ENCODE data around the gene SLC2A8. TPM values are rescaled to one million over a fixed set of nuclear protein-coding genes. Genes with fewer than 3 reads are reported as not detected.

The SLC2A8 gene
- total RNA-seq, 4 donors from 2014 or later, result 25.4 to 38.2 (median 29.9) TPM

DNA sequence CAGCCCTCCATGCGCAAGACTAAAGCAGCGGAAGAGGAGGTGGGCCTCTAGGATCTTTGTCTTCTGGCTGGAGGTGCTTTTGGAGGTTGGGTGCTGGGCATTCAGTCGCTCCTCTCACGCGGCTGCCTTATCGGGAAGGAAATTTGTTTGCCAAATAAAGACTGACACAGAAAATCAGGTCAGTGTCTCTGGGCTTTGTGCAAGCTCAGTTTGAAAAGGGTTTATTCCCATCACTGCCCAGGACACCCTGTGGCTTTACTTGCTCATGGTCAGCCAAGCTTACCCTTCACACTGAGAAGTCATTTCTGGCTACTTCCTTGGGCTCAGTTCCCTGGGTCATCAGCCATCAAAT lies 10.5 kb downstream of the SLC2A8 start:
- WGBS, 2 donors, result 64 to 79% methylated on average over 6 of the region's 6 CpGs
- Histone ChIP-seq H3K9me3 (no peaks in the 10 kb centered on the region), H3K27ac (peak overlapping the region in 2 of 3 donors; percentile 68 to 78), H3K4me1 (peaks cover 5 to 11% of the 10 kb centered on the region in 2 donors), H3K36me3 (peaks cover 0 to 11% of the 10 kb centered on the region in 2 donors), H3K27me3 (no peaks in the 10 kb centered on the region), H3K4me3 (replicated peaks in 1 of 3) (no peak overlapping the region)
- DNase-seq, result peak in 1 of 2 donors; percentile 49
- TF ChIP-seq POLR2A (IDR thresholded peaks at IDR 0.05), result no peak
- TF ChIP-seq, protein P1, sequence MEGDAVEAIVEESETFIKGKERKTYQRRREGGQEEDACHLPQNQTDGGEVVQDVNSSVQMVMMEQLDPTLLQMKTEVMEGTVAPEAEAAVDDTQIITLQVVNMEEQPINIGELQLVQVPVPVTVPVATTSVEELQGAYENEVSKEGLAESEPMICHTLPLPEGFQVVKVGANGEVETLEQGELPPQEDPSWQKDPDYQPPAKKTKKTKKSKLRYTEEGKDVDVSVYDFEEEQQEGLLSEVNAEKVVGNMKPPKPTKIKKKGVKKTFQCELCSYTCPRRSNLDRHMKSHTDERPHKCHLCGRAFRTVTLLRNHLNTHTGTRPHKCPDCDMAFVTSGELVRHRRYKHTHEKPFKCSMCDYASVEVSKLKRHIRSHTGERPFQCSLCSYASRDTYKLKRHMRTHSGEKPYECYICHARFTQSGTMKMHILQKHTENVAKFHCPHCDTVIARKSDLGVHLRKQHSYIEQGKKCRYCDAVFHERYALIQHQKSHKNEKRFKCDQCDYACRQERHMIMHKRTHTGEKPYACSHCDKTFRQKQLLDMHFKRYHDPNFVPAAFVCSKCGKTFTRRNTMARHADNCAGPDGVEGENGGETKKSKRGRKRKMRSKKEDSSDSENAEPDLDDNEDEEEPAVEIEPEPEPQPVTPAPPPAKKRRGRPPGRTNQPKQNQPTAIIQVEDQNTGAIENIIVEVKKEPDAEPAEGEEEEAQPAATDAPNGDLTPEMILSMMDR (IDR thresholded peaks at IDR 0.05), result no peak
- intact Hi-C loops (cut with DNase I), result no loop called here

DNA sequence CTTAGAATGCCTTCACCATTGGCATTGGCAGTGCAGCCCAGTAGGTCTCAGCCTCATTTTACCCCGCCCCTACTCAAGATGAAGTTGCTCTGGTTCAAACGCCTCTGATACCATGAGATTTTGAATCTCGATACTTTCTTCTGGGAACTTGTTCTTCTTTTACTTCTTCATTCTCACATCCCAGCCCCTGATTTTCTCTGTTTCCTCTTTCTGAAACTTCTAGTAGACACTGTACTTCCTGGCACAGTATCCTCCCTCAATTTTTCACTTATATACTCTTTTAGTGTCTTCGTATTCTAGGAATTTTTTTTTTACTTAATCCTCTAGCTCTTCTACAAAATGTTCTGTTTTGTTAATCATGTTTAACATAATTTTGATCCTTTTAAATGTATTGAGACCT lies 14.2 kb downstream of the SLC2A8 start:
- DNase-seq, result no peak
- Histone ChIP-seq H3K4me1 (peaks cover 5 to 21% of the 10 kb centered on the region in 2 donors), H3K27ac (no peak overlapping the region)

DNA sequence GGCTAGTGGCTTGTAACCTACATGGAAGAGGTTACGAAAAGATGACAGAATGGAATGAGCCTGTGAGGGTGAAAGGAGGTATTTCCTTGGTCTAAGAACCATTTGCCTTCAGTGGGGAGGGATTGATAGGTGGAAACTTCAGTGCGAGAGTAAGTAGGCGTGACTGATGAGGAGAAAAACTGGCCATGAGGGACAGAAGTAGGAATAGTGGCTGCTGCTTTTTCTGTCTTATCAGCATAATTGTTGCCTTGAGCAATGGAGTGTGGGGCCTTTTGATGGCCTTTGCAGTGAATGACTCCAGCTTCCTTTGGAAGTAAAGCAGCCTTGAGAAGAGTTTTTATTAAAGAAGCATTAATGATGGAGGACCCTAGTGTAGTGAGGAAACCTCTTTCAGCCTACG lies 18.2 kb downstream of the SLC2A8 start:
- DNase-seq, result peak; percentile 21 to 24
- Histone ChIP-seq H3K27me3 (no peaks in the 10 kb centered on the region), H3K4me1 (peaks cover 0 to 10% of the 10 kb centered on the region in 2 donors), H3K4me3 (replicated peaks in 1 of 3) (no peak overlapping the region), H3K27ac (no peak overlapping the region), H3K36me3 (no peaks in the 10 kb centered on the region), H3K9me3 (no peaks in the 10 kb centered on the region)
- TF ChIP-seq, protein P1 (IDR thresholded peaks at IDR 0.05), result no peak
- TF ChIP-seq POLR2A (IDR thresholded peaks at IDR 0.05), result no peak
- intact Hi-C loops (cut with DNase I), result no loop called here
- WGBS, 2 donors, result 54 to 63% methylated on average over 4 of the region's 4 CpGs

More for the DNA sequence above, 14.2 kb downstream of the SLC2A8 start:
- TF ChIP-seq, protein P1 (IDR thresholded peaks at IDR 0.05), result no peak
- TF ChIP-seq POLR2A (IDR thresholded peaks at IDR 0.05), result no peak
- intact Hi-C loops (cut with DNase I), result no loop called here
- Histone ChIP-seq H3K27me3 (no peaks in the 10 kb centered on the region), H3K4me3 (replicated peaks in 1 of 3) (no peak overlapping the region), H3K9me3 (no peaks in the 10 kb centered on the region), H3K36me3 (no peaks in the 10 kb centered on the region)
- WGBS, 2 donors, result 84 to 89% methylated on average over 4 of the region's 4 CpGs

DNA sequence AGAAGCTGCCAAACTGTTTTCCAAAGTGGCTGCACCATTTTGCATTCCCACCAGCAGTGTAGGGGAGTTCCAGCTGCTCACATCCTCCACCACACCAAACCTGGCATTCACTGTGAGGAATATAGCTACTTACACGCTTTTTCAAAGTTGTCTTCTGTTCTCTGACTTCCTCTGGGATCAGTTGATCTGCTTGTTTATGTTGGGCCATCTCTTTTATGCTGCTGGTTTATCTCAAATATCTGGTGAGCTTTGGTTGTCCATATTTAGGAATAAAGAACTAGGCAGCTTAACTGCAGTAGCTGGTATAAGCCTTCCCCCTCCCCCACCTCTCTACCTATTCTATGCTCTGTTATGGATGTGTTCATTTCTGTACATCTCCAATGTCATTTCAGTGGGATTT lies 18.7 kb downstream of the SLC2A8 start:
- Histone ChIP-seq H3K36me3 (no peaks in the 10 kb centered on the region), H3K27me3 (no peaks in the 10 kb centered on the region), H3K4me1 (peaks cover 0 to 10% of the 10 kb centered on the region in 2 donors), H3K4me3 (replicated peaks in 1 of 3) (no peak overlapping the region), H3K27ac (no peak overlapping the region), H3K9me3 (no peaks in the 10 kb centered on the region)
- TF ChIP-seq, protein P1 (IDR thresholded peaks at IDR 0.05), result no peak
- no peak for TF ChIP-seq POLR2A (IDR thresholded peaks at IDR 0.05)
- DNase-seq, result no peak
- 75 to 88% methylated on average over 1 of the region's 1 CpG for WGBS, 2 donors
- intact Hi-C loops (cut with DNase I), result no loop called here

DNA sequence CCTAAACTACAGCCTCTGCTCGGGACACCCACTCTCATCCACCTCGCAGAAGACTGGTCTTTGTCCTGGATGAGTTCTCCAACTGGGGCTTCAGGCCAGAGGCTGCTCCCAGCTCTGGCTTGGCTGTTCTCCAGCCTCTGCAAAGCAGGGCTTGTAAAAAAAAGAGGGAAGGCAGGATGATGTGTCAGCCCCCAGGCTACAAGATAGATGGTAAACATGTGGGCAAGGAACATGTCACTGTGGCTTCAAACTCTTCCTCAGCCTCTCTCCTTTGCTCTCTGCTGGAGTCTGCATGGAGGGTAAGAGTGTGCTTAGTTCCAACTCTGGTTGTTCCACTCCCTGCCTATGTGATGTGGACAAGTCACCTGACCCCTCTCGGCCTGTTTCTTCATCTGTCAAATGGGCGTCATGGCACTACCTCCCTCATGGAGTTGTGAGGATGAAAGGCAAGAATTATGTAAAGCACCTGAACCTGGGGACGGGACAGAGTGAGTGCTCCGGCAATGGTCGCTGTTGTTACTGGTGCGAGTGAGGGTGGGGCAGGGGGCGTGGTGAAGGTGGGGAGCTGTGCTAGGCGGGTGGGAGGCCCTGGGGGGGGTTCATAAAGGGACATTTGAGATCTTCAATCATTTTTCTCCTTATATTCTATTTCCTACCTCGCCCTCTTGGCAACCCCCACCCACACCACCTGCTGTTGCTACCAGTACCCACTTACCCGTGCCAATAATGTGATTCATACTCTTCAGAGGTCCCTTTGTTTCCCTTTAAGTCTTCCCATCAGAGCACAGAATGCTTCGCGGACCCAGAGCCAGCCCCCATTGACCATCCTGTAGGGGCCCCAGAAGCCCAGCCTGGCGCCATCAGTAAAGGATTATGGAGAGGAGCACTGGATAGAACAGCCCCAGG lies 20.4 kb downstream of the SLC2A8 start:
- no peak for TF ChIP-seq POLR2A (IDR thresholded peaks at IDR 0.05)
- TF ChIP-seq, protein P1 (IDR thresholded peaks at IDR 0.05), result no peak
- H3K4me3 ChIP-seq (replicated peaks in 1 of 3), result no peak overlapping the region
- no peak for DNase-seq

More for the DNA sequence above, 20.4 kb downstream of the SLC2A8 start:
- no peaks in the 10 kb centered on the region for H3K9me3 ChIP-seq
- peaks cover 0 to 12% of the 10 kb centered on the region in 2 donors for H3K4me1 ChIP-seq
- intact Hi-C loops (cut with DNase I), result no loop called here
- no peaks in the 10 kb centered on the region for H3K36me3 ChIP-seq
- H3K27me3 ChIP-seq, result no peaks in the 10 kb centered on the region
- H3K27ac ChIP-seq, result no peak overlapping the region
- 76 to 80% methylated on average over 14 to 15 of the region's 15 CpGs for WGBS, 2 donors

All from thyroid gland (tissue), 4 donors.